Thoracic aorta (tissue), 2 donors: ENCODE measurements around the gene TMEM204. TPM values are rescaled to one million over a fixed set of nuclear protein-coding genes. Genes with fewer than 3 reads are reported as not detected.

Experiments
- ATAC-seq: fragments of 150-250 bp; one replicate; pipeline ENCODE4 v1.8.0; 2017; ENCODE audit warnings: low read depth; ENCODE audit not compliant: insufficient number of reproducible peaks, low FRiP score
- DNase-seq: peaks from one replicate; pipeline ENCODE4 v3.0.0-alpha.2; 2020; ENCODE audit warnings: low spot score
- H3K27ac ChIP-seq, 2 donors: fragments of 200-600 bp; sonication (generic); 1 replicate in 1 of 2; 2 replicates in 1 of 2; pipeline ENCODE4 v1.5.1; 2016; ENCODE audit warnings: mild to moderate bottlenecking in 2 of 2, moderate library complexity in 2 of 2
- H3K27me3 ChIP-seq: fragments of 200-600 bp; sonication (generic); replicated peaks from 2 replicates; pipeline ENCODE4 v1.6.0; 2016; ENCODE audit warnings: mild to moderate bottlenecking; ENCODE audit not compliant: insufficient read depth
- H3K36me3 ChIP-seq: fragments of 200-600 bp; sonication (generic); one replicate; pipeline ENCODE4 v1.5.1; 2016
- H3K4me1 ChIP-seq, 2 donors: fragments of 200-600 bp; sonication (generic); 1 replicate in 1 of 2; 2 replicates in 1 of 2; pipeline versions ENCODE4 v1.5.1 to v1.6.0; 2016; ENCODE audit warnings: low read depth in 2 of 2, mild to moderate bottlenecking in 1 of 2; ENCODE audit not compliant: control insufficient read depth in 1 of 2
- H3K4me3 ChIP-seq: fragments of 200-600 bp; sonication (generic); 2 replicates; pipeline ENCODE4 v1.5.1; 2016; ENCODE audit warnings: mild to moderate bottlenecking
- H3K9me3 ChIP-seq: fragments of 200-600 bp; sonication (generic); 2 replicates; pipeline ENCODE4 v1.5.1; 2016
- CTCF ChIP-seq: fragments of 200-600 bp; sonication (generic); IDR thresholded peaks from one replicate; pipeline ENCODE4 v1.5.1; 2019; ENCODE audit warnings: antibody characterized with exemption
- total RNA-seq, 2 donors: library from RNA; depleted of rRNA; stranded (reverse); fragments of >200 nt; gene quantifications; one replicate each; pipeline versions ENCODE4 v1.1.0 to v1.2.3, GENCODE V29; 2016

The TMEM204 gene
- total RNA-seq, 2 donors from 2014 or later = 111 to 125 TPM

GRCh38 chr16:1550696-1551095 is 17.2 kb downstream of the TMEM204 start:
- Histone ChIP-seq H3K4me3 (no peak overlapping the region), H3K4me1 (peaks cover 49 to 64% of the 10 kb centered on the region in 2 donors), H3K9me3 (no peaks in the 10 kb centered on the region), H3K27me3 (no peaks in the 10 kb centered on the region), H3K27ac (peak overlapping the region; percentile 77 to 95), H3K36me3 (peaks cover 22% of the 10 kb centered on the region)
- DNase-seq (no peak), ATAC-seq (no peak)
- TF ChIP-seq CTCF = no peak

GRCh38 chr16:1551166-1551565 is 17.7 kb downstream of the TMEM204 start:
- Histone ChIP-seq H3K27ac (peak overlapping the region; percentile 77 to 95), H3K4me1 (peaks cover 44 to 63% of the 10 kb centered on the region in 2 donors)

GRCh38 chr16:1552129-1552528 is 18.7 kb downstream of the TMEM204 start:
- no peak for DNase-seq
- Histone ChIP-seq H3K4me3 (no peak overlapping the region), H3K9me3 (no peaks in the 10 kb centered on the region), H3K27ac (no peak overlapping the region), H3K4me1 (peaks cover 35 to 63% of the 10 kb centered on the region in 2 donors), H3K27me3 (no peaks in the 10 kb centered on the region), H3K36me3 (peaks cover 27% of the 10 kb centered on the region)
- no peak for TF ChIP-seq CTCF
- ATAC-seq = no peak

More at GRCh38 chr16:1551166-1551565, 17.7 kb downstream of the TMEM204 start:
- H3K27me3 ChIP-seq = no peaks in the 10 kb centered on the region
- no peaks in the 10 kb centered on the region for H3K9me3 ChIP-seq
- H3K4me3 ChIP-seq = no peak overlapping the region
- ATAC-seq (no peak), DNase-seq (no peak)
- no peak for TF ChIP-seq CTCF
- H3K36me3 ChIP-seq = peaks cover 26% of the 10 kb centered on the region

- DNase-seq (no peak), ATAC-seq (no peak)
- H3K4me1 ChIP-seq = peaks cover 18 to 43% of the 10 kb centered on the region in 2 donors
- no peak for TF ChIP-seq CTCF
- H3K36me3 ChIP-seq = peaks cover 46% of the 10 kb centered on the region
- H3K9me3 ChIP-seq = no peaks in the 10 kb centered on the region
- no peak overlapping the region for H3K4me3 ChIP-seq
- H3K27me3 ChIP-seq = no peaks in the 10 kb centered on the region
- no peak overlapping the region for H3K27ac ChIP-seq
Measured at GRCh38 chr16:1553946-1554825, 20.7 kb downstream of the TMEM204 start.

GRCh38 chr16:1554826-1555445 is 21.5 kb downstream of the TMEM204 start:
- no peaks in the 10 kb centered on the region for H3K9me3 ChIP-seq
- peaks cover 49% of the 10 kb centered on the region for H3K36me3 ChIP-seq
- H3K4me3 ChIP-seq = no peak overlapping the region
- TF ChIP-seq CTCF = no peak
- no peak for ATAC-seq
- H3K4me1 ChIP-seq = peaks cover 11 to 35% of the 10 kb centered on the region in 2 donors
- no peak overlapping the region for H3K27ac ChIP-seq
- DNase-seq = no peak
- no peaks in the 10 kb centered on the region for H3K27me3 ChIP-seq
